HG02571 (cell line): ENCODE data around the gene ITK.
A peak's percentile ranks its signal among the peaks of the same experiment; 100 is the strongest.

ENCODE experiments used
- ATAC-seq: cut with Tn5 transposase; IDR thresholded peaks from one replicate; pipeline ENCODE4 v1.9.1; 2021; ENCODE audit warnings: mild to moderate bottlenecking, moderate library complexity; ENCODE audit not compliant: unreplicated experiment

The ITK gene

GRCh38 chr5:157180374-157181264, at the start of gene ITK:
Gene ITK (plus strand): TSS chr5:157180840. CDS start chr5:157180978, 138 bp downstream.
- no peak for ATAC-seq

- no peak for ATAC-seq
Measured at GRCh38 chr5:157130925-157131324, 49.7 kb upstream of the ITK start.

DNA sequence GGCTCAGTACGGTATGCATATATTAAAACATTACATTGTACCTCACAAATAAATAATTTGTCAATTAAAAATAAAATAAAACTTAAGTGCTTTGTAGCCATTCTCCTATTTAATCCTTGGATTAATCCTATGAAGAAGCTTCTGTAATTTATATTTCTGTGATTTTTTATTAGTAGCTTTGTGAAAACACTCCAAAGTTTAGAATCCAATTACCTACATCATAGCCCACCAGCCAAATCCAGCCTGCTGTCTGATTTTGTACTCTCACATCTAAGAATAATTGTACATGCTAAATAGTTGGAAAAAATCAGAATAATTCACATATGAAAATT, 48.4 kb upstream of the ITK start:
- ATAC-seq, result no peak

DNA sequence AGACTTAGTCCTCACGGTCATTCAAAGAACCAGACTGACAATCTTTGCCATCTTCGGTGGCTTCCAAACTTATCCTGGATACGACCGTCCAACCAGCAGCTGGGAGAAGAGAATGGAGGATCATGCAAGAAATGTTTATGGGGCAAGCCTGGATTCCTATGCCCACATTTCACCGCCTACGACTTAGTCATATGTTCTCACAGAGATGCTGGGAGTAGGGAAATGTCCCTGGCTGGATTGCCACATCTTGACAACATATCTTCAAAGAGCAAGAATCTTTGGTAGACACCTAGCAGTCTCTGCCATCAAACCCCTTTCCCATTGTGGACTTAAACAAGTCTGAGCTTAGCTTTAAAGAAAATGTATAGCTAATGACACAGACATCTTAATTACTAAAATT, 42.9 kb upstream of the ITK start:
- no peak for ATAC-seq

GRCh38 chr5:157142317-157143126, 38.1 kb upstream of the ITK start, which contains the start of gene MED7:
Gene MED7 (minus strand): TSS chr5:157142865. CDS start chr5:157139431, 3,434 bp downstream.
- ATAC-seq, result peak; percentile 100

DNA sequence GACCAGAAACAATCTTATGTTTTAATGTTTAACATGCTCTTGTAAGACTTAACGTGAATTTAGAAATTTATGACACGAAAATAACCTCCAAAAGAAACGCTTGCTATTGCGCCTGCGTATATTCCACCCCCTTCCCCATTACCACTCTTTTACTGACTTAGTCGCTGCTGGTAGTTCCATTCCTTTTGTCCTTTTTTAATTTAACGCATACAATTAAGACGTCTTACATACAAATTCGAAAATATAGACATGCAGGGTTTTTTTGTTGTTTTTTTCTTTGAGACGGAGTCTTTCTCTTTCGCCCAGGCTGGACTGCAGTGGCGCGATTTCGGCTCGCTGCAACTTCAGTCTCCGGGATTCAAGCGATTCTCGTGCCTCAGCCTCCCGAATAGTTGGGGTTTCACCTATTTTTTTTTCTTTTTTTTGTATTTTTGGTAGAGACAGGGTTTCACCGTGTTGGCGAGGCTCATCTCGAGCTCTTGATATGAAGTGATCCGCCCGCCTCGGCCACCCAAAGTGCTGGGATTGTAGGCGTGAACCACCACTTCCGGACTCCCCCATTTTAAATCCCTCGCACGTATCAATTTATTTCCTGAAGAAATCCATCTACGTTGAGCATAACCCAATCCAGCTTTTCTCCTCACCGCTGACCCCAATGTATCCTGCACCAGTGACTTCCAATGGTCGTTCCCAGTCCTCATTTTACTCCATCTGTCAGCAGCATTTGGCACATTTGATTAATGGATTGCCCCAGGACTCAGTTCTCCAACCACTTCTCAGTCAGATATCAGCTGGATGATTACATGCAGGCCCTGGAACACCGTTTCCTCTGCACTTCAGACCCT, 37.3 kb upstream of the ITK start:
- peak; percentile 32 for ATAC-seq

DNA sequence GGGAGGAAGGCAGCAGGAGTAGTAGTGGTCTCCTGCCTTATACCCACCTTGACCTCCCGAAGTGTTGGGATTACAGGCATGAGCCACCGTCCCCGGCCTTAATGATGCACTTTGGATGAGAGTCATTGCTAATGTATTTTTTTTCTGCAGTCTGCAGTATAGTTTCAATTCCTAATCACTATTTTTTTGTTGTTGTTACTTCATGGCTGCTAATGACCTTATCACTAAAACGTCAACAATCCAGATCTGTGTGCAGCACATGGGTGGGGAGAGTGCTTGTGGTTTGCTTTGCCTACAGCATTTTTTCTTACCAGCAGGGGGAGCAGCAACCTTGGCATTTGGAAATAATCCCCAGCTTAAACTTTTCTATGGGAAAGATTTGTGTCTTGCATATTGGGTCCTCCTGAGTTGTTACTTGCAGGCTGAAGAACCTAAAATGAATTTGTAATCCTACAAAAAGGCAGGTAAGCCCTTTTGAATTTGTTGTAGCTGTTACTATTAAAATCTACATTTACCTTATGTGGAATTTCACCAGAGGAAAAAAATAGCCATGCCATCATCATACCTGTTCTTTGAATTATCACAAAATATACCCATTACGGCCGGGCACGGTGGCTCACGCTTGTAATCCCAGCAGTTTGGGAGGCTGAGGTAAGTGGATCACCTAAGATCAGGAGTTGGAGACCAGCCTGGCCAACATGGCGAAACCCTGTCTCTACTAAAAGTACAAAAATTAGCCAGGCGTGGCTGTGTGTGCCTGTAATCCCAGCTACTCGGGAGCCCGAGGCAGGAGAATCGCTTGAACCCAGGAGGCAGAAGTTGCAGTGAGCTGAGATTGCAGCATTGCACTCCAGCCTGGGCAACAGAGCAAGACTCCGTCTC, 31.7 kb upstream of the ITK start:
- no peak for ATAC-seq

DNA sequence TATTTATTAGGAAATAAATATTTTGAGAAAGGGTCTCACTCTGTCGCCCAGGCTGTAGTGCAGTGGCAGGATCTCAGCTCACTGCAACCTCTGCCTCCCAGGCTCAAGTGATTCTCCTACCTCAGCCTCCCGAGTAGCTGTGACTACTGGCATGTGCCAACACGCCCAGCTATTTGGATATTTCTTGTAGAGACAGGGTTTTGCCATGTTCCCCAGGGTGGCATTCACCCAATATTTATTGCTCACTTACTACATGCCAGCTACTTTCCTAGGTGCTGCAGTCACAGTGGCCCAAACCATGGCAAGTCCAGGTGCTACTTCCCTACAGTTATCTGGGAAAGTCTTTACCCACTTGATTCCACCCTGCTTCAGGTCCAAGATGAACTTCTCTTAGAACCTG, 29.6 kb upstream of the ITK start:
- ATAC-seq, result no peak

DNA sequence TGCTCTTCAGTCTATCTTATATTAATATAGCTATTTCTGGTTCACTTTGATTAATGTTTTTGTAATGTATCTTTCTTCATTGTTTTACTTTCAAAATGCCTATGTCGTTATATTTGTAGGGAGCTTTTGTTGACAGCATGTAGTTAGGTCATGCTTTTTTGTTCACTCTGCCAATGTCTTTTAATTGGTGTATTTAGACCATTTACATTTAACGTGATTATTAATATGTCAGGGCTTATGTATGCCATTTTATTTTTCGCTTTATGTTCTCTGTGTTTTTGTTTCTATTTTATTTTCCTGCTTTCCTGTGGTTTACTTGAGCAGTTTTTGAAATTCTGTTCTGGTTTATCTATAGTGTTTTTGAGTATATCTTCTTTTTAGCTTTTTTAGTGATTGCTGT, 25.3 kb upstream of the ITK start:
- ATAC-seq, result no peak

GRCh38 chr5:157157293-157157891, 23.2 kb upstream of the ITK start:
- ATAC-seq, result no peak

GRCh38 chr5:157159209-157159751, 21.4 kb upstream of the ITK start:
- ATAC-seq, result no peak

GRCh38 chr5:157160001-157160400, 20.6 kb upstream of the ITK start:
- no peak for ATAC-seq

DNA sequence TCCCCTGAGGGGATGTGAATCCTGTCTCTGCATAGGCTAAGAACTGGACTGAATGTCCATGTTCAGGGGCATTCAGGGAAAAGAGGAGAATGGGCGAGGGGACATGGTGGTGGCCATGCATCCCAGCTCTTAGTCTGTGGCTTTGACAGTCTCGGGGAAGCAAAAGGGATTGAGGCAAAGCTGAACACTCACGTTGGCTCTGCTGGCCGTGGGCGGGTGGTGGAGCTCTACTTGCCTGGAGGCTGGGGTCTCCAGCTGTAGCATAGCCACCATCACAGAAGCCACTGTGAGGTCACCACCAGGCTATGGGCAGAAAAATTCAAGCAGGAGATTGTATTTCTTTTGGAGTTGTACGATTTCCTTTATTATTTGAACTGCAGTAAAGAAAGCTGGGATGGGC, 18.6 kb upstream of the ITK start:
- ATAC-seq, result no peak

DNA sequence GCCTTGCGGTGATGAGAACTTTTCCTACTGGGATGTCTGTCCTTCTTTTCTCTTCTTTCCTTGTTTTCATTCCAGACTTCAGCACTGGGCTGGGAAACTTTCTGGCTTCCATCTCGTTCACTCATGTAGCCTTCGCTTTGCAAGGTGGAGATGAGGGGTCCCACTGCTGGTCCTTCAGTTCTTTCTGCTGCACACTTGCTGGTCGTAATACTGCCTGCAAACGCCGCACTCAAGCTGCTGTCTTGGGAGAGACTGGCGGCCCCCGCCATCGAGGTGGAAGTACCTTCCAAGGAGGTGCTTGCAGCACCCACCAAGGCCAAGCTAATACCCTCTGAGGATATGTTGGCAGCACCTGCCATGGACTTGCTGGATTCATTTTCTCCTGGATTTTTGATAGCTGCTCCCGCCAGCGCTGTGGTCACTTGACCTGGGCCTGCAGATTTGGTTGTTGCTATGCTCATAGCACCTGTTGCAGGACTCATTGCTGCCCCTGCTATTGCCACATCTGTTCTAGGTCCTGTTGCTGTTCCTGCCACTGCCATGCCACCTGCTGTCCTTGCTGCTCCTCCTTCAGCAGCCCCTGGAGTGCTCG, 17.6 kb upstream of the ITK start:
- ATAC-seq, result no peak

- ATAC-seq, result no peak
Measured at GRCh38 chr5:157164521-157164920, 16.1 kb upstream of the ITK start.

GRCh38 chr5:157165261-157165660, 15.4 kb upstream of the ITK start:
- ATAC-seq, result no peak

DNA sequence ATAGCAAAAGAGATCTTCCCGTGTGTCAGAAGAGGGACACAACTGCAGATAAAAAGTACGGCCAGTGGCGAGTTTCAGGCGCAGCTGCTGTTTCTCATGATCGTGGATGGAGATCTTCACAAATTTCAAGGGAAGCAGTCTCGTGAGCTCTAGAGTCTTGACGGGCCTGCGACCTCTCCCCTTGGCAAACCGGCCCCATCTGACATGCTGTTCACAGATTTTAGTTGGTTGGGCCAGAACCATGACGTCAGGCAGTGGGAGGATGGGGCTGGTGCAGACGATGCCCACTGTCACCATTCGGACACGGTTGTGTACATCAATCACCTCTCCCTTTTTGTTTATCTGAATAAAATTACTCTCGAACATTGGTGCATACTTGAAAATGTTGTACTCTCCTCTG, 15.0 kb upstream of the ITK start:
- no peak for ATAC-seq

DNA sequence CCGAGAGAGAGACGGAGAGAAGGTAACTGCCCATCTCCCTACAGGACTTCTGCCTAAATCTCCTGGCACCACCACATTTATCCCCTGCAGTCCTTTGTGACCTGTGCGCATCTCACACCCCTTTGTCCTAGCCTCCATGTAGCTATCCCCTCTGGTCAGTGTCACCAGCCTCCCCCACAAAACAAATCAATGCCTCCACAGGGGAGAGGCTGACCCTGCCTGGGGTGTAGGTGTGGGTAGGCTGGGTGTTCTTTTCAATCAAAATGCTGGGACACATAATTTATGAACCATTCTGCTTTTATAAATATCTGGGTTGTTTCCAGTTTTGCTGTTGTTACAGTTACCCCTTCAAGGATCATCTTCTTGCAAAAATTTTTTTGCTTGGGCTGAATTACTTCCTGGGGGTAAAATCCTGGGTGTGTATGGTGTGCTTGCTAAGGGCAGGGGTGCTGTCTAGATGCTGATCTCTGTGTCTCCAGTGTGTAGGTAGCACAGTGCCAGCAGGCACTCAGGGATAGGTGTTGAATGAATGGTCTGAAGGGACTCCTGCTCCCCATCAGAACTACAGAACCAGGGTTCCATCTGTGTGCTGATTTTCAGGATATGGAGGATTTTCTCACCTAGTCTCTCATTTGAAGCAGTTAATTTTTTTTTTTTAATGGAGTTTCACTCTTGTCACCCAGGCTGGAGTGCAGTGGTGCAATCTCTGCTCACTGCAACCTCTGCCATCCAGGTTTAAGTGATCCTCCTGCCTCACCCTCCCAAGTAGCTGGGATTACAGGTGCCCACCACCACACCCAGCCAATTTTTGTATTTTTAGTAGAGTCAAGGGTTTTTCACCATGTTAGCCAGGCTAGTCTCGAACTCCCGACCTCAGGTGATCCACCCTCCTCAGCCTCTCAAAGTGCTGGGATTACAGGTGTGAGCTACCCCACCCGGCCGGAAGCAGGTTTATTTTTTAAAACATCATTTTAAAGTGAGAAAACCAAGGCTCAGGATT, 14.1 kb upstream of the ITK start, which contains the start of gene GARIN3:
GARIN3 (minus strand) TSS at position 51 of the 1,000 bp plus-strand sequence. CDS start 96 bp downstream, outside the sequence.
- no peak for ATAC-seq
